Measurements from ENCODE around the gene FAT4.

DNA sequence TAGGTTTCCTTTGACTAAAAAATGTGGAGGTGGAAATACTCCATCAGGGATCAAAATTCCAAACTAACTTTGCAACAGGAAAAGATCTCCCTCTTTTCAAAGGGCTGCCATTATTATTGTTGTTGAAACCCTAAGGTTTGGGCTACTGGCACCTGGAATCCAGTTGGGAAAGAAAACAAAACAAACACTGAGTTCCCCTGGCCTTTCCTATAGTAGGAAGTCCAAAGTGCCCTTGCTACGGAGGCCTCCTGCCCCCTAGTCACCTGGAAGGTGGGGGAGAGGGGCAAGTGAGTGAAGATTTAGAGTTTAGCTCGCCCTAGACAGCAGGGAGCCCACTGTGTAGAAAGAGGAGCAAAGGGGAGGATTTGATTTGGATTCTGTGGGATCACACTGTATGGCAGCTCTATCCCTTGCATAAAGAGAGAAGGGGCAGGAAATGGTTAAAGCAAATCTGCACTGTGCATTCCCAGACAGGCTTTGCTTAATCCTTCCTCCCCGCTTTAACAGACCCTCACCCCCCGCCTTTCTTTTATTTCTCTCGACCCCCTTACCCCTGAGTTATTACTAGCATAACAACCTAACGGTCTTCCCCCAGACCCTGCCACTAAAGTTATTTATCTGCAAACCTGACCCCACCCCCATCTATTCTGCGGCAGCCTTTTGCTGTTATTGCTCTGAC, 627 bp upstream of the FAT4 start:
- TF ChIP-seq YY1 (IDR thresholded peaks at IDR 0.05; ENCODE audit: insufficient read depth, insufficient read length) (no peak), ZNF274 (IDR thresholded peaks at IDR 0.05; ENCODE audit: low read depth, low read length) (no peak), SUZ12 (IDR thresholded peaks at IDR 0.05; ENCODE audit: extremely low read depth, insufficient read depth, insufficient read length) (no peak)
